Mucosa of descending colon (tissue), 3 donors: Measurements from ENCODE around the gene ATP5F1A. TPM values are rescaled to one million over a fixed set of nuclear protein-coding genes. Genes with fewer than 3 reads are reported as not detected.

Experiments used
- ATAC-seq: fragments of 200-7000 bp; cut with Tn5 transposase; one replicate; pipeline ENCODE4 v1.9.1; 2020; ENCODE audit warnings: mild to moderate bottlenecking, moderate library complexity
- DNase-seq, 3 donors: peaks; one replicate each; pipeline ENCODE4 v3.0.0-alpha.2; 2020
- H3K36me3 ChIP-seq: fragments of 200-600 bp; one replicate; pipeline ENCODE4 v1.8.0; 2021; ENCODE audit warnings: low read depth, mild to moderate bottlenecking
- H3K4me1 ChIP-seq: fragments of 200-600 bp; one replicate; pipeline ENCODE4 v1.8.0; 2021; ENCODE audit warnings: low read depth, mild to moderate bottlenecking
- H3K4me3 ChIP-seq: fragments of 200-600 bp; one replicate; pipeline ENCODE4 v1.8.0; 2021; ENCODE audit warnings: mild to moderate bottlenecking
- H3K9me3 ChIP-seq: fragments of 200-600 bp; one replicate; pipeline ENCODE4 v1.8.0; 2021; ENCODE audit warnings: mild to moderate bottlenecking
- CTCF ChIP-seq: fragments of 200-600 bp; IDR thresholded peaks from one replicate; pipeline ENCODE4 v1.8.0; 2022; ENCODE audit warnings: antibody characterized with exemption, mild to moderate bottlenecking
- intact Hi-C, 2 donors: fragments of 100-400 bp; cut with DNase I in 1 of 2; cut with micrococcal nuclease in 1 of 2; formaldehyde crosslinking; loops; one replicate each; pipeline versions ENCODE4 v1.11.0 to v1.11.1; 2022; cut with DNase I, micrococcal nuclease
- total RNA-seq, 3 donors: library from RNA; stranded (reverse); fragmentation: NEBNext Ultra II Directional in 2 of 3; extraction: Animal tissue kit (Norgen Biotek cat#: 25700) in 2 of 3; gene quantifications; one replicate each; pipeline versions ENCODE4 v1.2.1 to v1.2.4, GENCODE V29; 2021 to 2023
- donor health status: DM: no; HTN: no; CAD: no; lungs with moderate emphysema.
- donor health status: DM: no; HTN: no; CAD: no.
- donor health status: DM: no; HTN: yes; CAD: no.

Gene ATP5F1A
- total RNA-seq, 3 donors from 2014 or later, result 476 to 643 (median 622) TPM

GRCh38 chr18:46072376-46072867, 25.7 kb downstream of the ATP5F1A start:
- ATAC-seq, result no peak
- intact Hi-C loops, result loop anchor here in 1 of 2 donors (10.0 kb wide), 1 partner anchor 108 kb away; the partner anchor contains the start of gene EPG5

GRCh38 chr18:46071653-46072375, 26.3 kb downstream of the ATP5F1A start, which contains the start of gene PSTPIP2:
Gene PSTPIP2, minus strand, starts transcription at chr18:46072260. Its CDS starts 72 bp downstream, at chr18:46072188.
- H3K4me1 ChIP-seq, result peaks cover 7% of the 10 kb centered on the region
- no peaks in the 10 kb centered on the region for H3K36me3 ChIP-seq
- H3K9me3 ChIP-seq, result no peaks in the 10 kb centered on the region
- ATAC-seq (peak; percentile 83), DNase-seq (peak; percentile 76 to 82 (median 80))
- intact Hi-C loops, result loop anchor here in 1 of 2 donors (10.0 kb wide), 1 partner anchor 107 kb away; the partner anchor contains the start of gene EPG5
- peak within 1 kb of the TSS; percentile 40 for H3K4me3 ChIP-seq
- no peak for TF ChIP-seq CTCF

More at GRCh38 chr18:46072376-46072867, 25.7 kb downstream of the ATP5F1A start:
- DNase-seq, result no peak
- Histone ChIP-seq H3K36me3 (no peaks in the 10 kb centered on the region), H3K4me3 (no peak overlapping the region), H3K4me1 (peaks cover 7% of the 10 kb centered on the region), H3K9me3 (no peaks in the 10 kb centered on the region)
- no peak for TF ChIP-seq CTCF

- peak overlapping the region; percentile 40 for H3K4me3 ChIP-seq
- intact Hi-C loops, result loop anchor here in 1 of 2 donors (10.0 kb wide), 1 partner anchor 106 kb away; the partner anchor contains the start of gene EPG5
- DNase-seq, result no peak
- H3K4me1 ChIP-seq, result peaks cover 7% of the 10 kb centered on the region
- no peaks in the 10 kb centered on the region for H3K9me3 ChIP-seq
- peak; percentile 22 for ATAC-seq
- no peaks in the 10 kb centered on the region for H3K36me3 ChIP-seq
- TF ChIP-seq CTCF, result no peak
Measured at GRCh38 chr18:46070815-46071652, 27.1 kb downstream of the ATP5F1A start.

GRCh38 chr18:46070232-46070631, 27.9 kb downstream of the ATP5F1A start:
- ATAC-seq (no peak), DNase-seq (no peak)
- Histone ChIP-seq H3K36me3 (no peaks in the 10 kb centered on the region), H3K4me3 (no peak overlapping the region), H3K4me1 (peaks cover 7% of the 10 kb centered on the region), H3K9me3 (no peaks in the 10 kb centered on the region)
- no peak for TF ChIP-seq CTCF
- intact Hi-C loops, result loop anchor here in 1 of 2 donors (10.0 kb wide), 1 partner anchor 105 kb away; the partner anchor contains the start of gene EPG5

- no peak for ATAC-seq
Measured at GRCh38 chr18:46069524-46069923, 28.6 kb downstream of the ATP5F1A start.

More at GRCh38 chr18:46069524-46069923, 28.6 kb downstream of the ATP5F1A start:
- Histone ChIP-seq H3K4me1 (peaks cover 7% of the 10 kb centered on the region), H3K9me3 (no peaks in the 10 kb centered on the region), H3K36me3 (no peaks in the 10 kb centered on the region), H3K4me3 (no peak overlapping the region)
- no peak for TF ChIP-seq CTCF
- intact Hi-C loops, result no loop called here
- DNase-seq, result no peak
